ENCODE measurements around the gene SENP6. TPM values are rescaled to one million over a fixed set of nuclear protein-coding genes. Genes with fewer than 3 reads are reported as not detected.
"Not testable (repeated sequence)": the region's sequence is repeated elsewhere in the genome, so short reads cannot be mapped to it uniquely, and the experiment has no call there.

The SENP6 gene
- total and polyA plus RNA-seq, 2 experiments from 2014 or later = 43.1 to 50.8 TPM

- H3K36me3 ChIP-seq (ENCODE audit: low read depth) = peaks cover 22% of the 10 kb centered on the region
Measured at GRCh38 chr6:75624988-75625387, 23.3 kb downstream of the SENP6 start.

GRCh38 chr6:75626561-75626960 lies 24.9 kb downstream of the SENP6 start:
- no peak overlapping the region for H3K9ac ChIP-seq
- no peak overlapping the region for H3K4me2 ChIP-seq (ENCODE audit: unreplicated experiment)
- H3K36me3 ChIP-seq (ENCODE audit: low read depth) = peaks cover 27% of the 10 kb centered on the region
- H3K27ac ChIP-seq = no peak overlapping the region
- WGBS, 2 experiments (ENCODE audit: low coverage in 1 of 2, low lambda C conversion rate in 2 of 2, missing lambda C conversion rate in 2 of 2) = 94 to 98% methylated on average over 2 of the region's 2 CpGs
- TF ChIP-seq EZH2phosphoT487 (IDR thresholded peaks at IDR 0.05; ENCODE audit: insufficient read depth, low read depth) (no peak), EZH2 (IDR thresholded peaks at IDR 0.05; ENCODE audit: insufficient read depth, poor library complexity, severe bottlenecking) (no peak)
- no peak overlapping the region for H2AFZ ChIP-seq
- no peaks in the 10 kb centered on the region for H3K9me2 ChIP-seq (ENCODE audit: insufficient read depth)
- no peaks in the 10 kb centered on the region for H3K27me3 ChIP-seq (replicated peaks; ENCODE audit: insufficient read depth)
- H3K4me3 ChIP-seq = no peak overlapping the region
- H3K79me2 ChIP-seq (ENCODE audit: insufficient read depth) = peaks cover 100% of the 10 kb centered on the region
- in situ Hi-C loops (cut with MboI) = no loop called here
- H3K4me1 ChIP-seq (ENCODE audit: insufficient read depth) = no peaks in the 10 kb centered on the region
- 0 out of 2 replicates have a peak, but pooled peaks cover 5% of the 10 kb centered on the region for H3F3A ChIP-seq (ENCODE audit: insufficient read depth)
- H3K9me3 ChIP-seq (ENCODE audit: low read depth) = no peaks in the 10 kb centered on the region
- peaks cover 10% of the 10 kb centered on the region for H4K20me1 ChIP-seq (ENCODE audit: insufficient read depth)
- no peak for DNase-seq

More at GRCh38 chr6:75624988-75625387, 23.3 kb downstream of the SENP6 start:
- in situ Hi-C loops (cut with MboI) = no loop called here
- no peak for TF ChIP-seq EZH2 (IDR thresholded peaks at IDR 0.05; ENCODE audit: insufficient read depth, poor library complexity, severe bottlenecking)
- TF ChIP-seq EZH2phosphoT487 (IDR thresholded peaks at IDR 0.05; ENCODE audit: insufficient read depth, low read depth) = no peak
- no peak overlapping the region for H3K27ac ChIP-seq
- 69 to 71% methylated on average over 7 of the region's 7 CpGs for WGBS, 2 experiments (ENCODE audit: low coverage in 1 of 2, low lambda C conversion rate in 2 of 2, missing lambda C conversion rate in 2 of 2)
- H3F3A ChIP-seq (ENCODE audit: insufficient read depth) = no peaks in the 10 kb centered on the region
- no peaks in the 10 kb centered on the region for H3K9me3 ChIP-seq (ENCODE audit: low read depth)
- H3K4me2 ChIP-seq (ENCODE audit: unreplicated experiment) = no peak overlapping the region
- H3K4me1 ChIP-seq (ENCODE audit: insufficient read depth) = no peaks in the 10 kb centered on the region
- no peak overlapping the region for H3K4me3 ChIP-seq
- H3K9me2 ChIP-seq (ENCODE audit: insufficient read depth) = no peaks in the 10 kb centered on the region
- no peak overlapping the region for H2AFZ ChIP-seq
- H3K79me2 ChIP-seq (ENCODE audit: insufficient read depth) = peaks cover 100% of the 10 kb centered on the region
- DNase-seq = no peak
- H3K27me3 ChIP-seq (replicated peaks; ENCODE audit: insufficient read depth) = no peaks in the 10 kb centered on the region
- H4K20me1 ChIP-seq (ENCODE audit: insufficient read depth) = peaks cover 11% of the 10 kb centered on the region
- no peak overlapping the region for H3K9ac ChIP-seq

- H3K27me3 ChIP-seq (replicated peaks; ENCODE audit: insufficient read depth); H4K20me1 ChIP-seq (ENCODE audit: insufficient read depth); H3K4me1 ChIP-seq (ENCODE audit: insufficient read depth); H3K4me3 ChIP-seq; H3K4me2 ChIP-seq (ENCODE audit: unreplicated experiment); H3F3A ChIP-seq (ENCODE audit: insufficient read depth); H2AFZ ChIP-seq; H3K9me2 ChIP-seq (ENCODE audit: insufficient read depth); DNase-seq; H3K9me3 ChIP-seq (ENCODE audit: low read depth); H3K9ac ChIP-seq; H3K27ac ChIP-seq; in situ Hi-C loops (cut with MboI): not testable (repeated sequence)
- peaks cover 33% of the 10 kb centered on the region for H3K36me3 ChIP-seq (ENCODE audit: low read depth)
- 96 to 99% methylated on average over 9 of the region's 9 CpGs for WGBS, 2 experiments (ENCODE audit: low coverage in 1 of 2, low lambda C conversion rate in 2 of 2, missing lambda C conversion rate in 2 of 2)
- H3K79me2 ChIP-seq (ENCODE audit: insufficient read depth) = peaks cover 100% of the 10 kb centered on the region
Measured at GRCh38 chr6:75627708-75628107, 26.0 kb downstream of the SENP6 start.

GRCh38 chr6:75631859-75632635 lies 30.4 kb downstream of the SENP6 start:
- H3K9ac ChIP-seq = no peak overlapping the region
- peaks cover 9% of the 10 kb centered on the region; the same call in 1 of the 2 replicates for H3K4me1 ChIP-seq (ENCODE audit: insufficient read depth)
- in situ Hi-C loops (cut with MboI) = no loop called here
- H3K9me3 ChIP-seq (ENCODE audit: low read depth) = no peaks in the 10 kb centered on the region
- H4K20me1 ChIP-seq (ENCODE audit: insufficient read depth) = peaks cover 5% of the 10 kb centered on the region; the same call in 1 of the 2 replicates
- DNase-seq = peak; percentile 5
- H3K4me2 ChIP-seq (ENCODE audit: unreplicated experiment) = no peak overlapping the region
- H3K27me3 ChIP-seq (replicated peaks; ENCODE audit: insufficient read depth) = no peaks in the 10 kb centered on the region
- H3K9me2 ChIP-seq (ENCODE audit: insufficient read depth) = no peaks in the 10 kb centered on the region
- no peak overlapping the region for H3K27ac ChIP-seq
- peaks cover 98% of the 10 kb centered on the region for H3K79me2 ChIP-seq (ENCODE audit: insufficient read depth)
- 98 to 99% methylated on average over 5 of the region's 5 CpGs for WGBS, 2 experiments (ENCODE audit: low coverage in 1 of 2, low lambda C conversion rate in 2 of 2, missing lambda C conversion rate in 2 of 2)
- no peak for TF ChIP-seq EZH2 (IDR thresholded peaks at IDR 0.05; ENCODE audit: insufficient read depth, poor library complexity, severe bottlenecking)
- TF ChIP-seq EZH2phosphoT487 (IDR thresholded peaks at IDR 0.05; ENCODE audit: insufficient read depth, low read depth) = no peak
- peaks cover 38% of the 10 kb centered on the region for H3K36me3 ChIP-seq (ENCODE audit: low read depth)
- no peak overlapping the region for H2AFZ ChIP-seq
- H3F3A ChIP-seq (ENCODE audit: insufficient read depth) = 0 out of 2 replicates have a peak, but pooled peaks cover 5% of the 10 kb centered on the region
- no peak overlapping the region for H3K4me3 ChIP-seq
